GM13976 (cell line): ENCODE results near the gene AKAP17A.

ENCODE experiments used
- DNase-seq: peaks from one replicate; pipeline ENCODE4 v3.0.0; 2012; ENCODE audit warnings: low spot score
- CTCF ChIP-seq: IDR thresholded peaks from 2 replicates; pipeline ENCODE4 v1.5.1; 2012; ENCODE audit warnings: borderline replicate concordance, mild to moderate bottlenecking; ENCODE audit not compliant: insufficient read depth; ENCODE audit errors: extremely low read depth, missing control alignments, control extremely low read depth
- in situ Hi-C: fragments of 300-500 bp; cut with MboI; formaldehyde crosslinking; loops from one replicate; pipeline ENCODE4 v1.12.0; 2022; ENCODE audit warnings: low sequenced_read_pairs, mixed read lengths, inconsistent platforms; ENCODE audit not compliant: unreplicated experiment

Gene AKAP17A

GRCh38 chrX:1591102-1591862 is at the start of gene AKAP17A:
AKAP17A (plus strand) TSS chrX:1591604; CDS start chrX:1593463, 1,859 bp downstream.
- in situ Hi-C loops = no loop called here
- DNase-seq = peak; percentile 98
- peak; percentile 17 for TF ChIP-seq CTCF

GRCh38 chrX:1542994-1543725 is 48.2 kb upstream of the AKAP17A start:
- in situ Hi-C loops = no loop called here
- DNase-seq = no peak

GRCh38 chrX:1545776-1546408 is 45.5 kb upstream of the AKAP17A start:
- in situ Hi-C loops = no loop called here
- no peak for DNase-seq
- no peak for TF ChIP-seq CTCF

More at GRCh38 chrX:1542994-1543725, 48.2 kb upstream of the AKAP17A start:
- TF ChIP-seq CTCF = no peak

- TF ChIP-seq CTCF = no peak
- DNase-seq = no peak
- in situ Hi-C loops = no loop called here
These were observed 44.6 kb upstream of the AKAP17A start for GRCh38 chrX:1546691-1547251.

GRCh38 chrX:1551959-1552546 is 39.4 kb upstream of the AKAP17A start:
- no peak for TF ChIP-seq CTCF
- in situ Hi-C loops = no loop called here

GRCh38 chrX:1554469-1555210 is 36.8 kb upstream of the AKAP17A start:
- peak; percentile 27 for DNase-seq
- in situ Hi-C loops = no loop called here
- TF ChIP-seq CTCF = no peak

More at GRCh38 chrX:1551959-1552546, 39.4 kb upstream of the AKAP17A start:
- no peak for DNase-seq
